HG03342 (cell line): ENCODE data around the gene SEMA3G.
A peak's percentile ranks its signal among the peaks of the same experiment; 100 is the strongest.

ENCODE experiments used
- ATAC-seq: cut with Tn5 transposase; IDR thresholded peaks from one replicate; pipeline ENCODE4 v1.9.1; 2021; ENCODE audit warnings: mild to moderate bottlenecking, moderate library complexity; ENCODE audit not compliant: unreplicated experiment

Gene SEMA3G

DNA sequence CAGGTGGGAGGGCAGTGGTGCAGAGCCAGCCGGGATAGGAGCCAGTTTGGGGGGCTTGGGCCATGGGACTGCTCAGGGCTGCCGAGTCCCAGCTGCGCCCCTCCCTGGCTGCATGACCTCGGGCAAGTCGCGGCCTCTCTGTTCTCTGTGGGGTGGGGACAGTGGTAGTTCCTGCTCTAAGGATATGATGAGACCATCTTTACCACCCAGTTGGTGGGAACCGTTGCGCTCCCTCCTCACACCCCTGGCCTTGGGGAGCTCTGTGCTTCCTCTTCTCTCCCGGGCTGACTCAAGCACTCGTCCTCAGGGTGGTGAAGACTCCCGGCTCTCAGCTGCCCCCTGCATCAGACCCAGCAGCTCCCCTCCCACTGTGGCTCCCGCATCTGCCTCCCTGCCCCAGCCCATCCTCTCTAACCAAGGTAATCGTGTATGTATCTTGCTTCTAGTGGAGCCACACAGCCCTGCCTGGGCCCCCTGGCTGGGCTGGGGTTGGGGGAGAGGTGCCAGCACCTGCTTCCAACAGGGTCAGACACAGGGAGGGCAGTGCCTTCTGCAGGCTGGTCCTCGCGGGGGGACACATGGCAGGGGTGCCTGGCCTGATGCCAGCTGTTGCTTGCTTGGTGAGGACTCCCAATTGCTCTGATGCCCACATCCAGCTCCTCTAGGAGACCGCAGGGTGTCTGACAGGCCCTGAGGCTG, 35.1 kb upstream of the SEMA3G start:
- ATAC-seq, result no peak

DNA sequence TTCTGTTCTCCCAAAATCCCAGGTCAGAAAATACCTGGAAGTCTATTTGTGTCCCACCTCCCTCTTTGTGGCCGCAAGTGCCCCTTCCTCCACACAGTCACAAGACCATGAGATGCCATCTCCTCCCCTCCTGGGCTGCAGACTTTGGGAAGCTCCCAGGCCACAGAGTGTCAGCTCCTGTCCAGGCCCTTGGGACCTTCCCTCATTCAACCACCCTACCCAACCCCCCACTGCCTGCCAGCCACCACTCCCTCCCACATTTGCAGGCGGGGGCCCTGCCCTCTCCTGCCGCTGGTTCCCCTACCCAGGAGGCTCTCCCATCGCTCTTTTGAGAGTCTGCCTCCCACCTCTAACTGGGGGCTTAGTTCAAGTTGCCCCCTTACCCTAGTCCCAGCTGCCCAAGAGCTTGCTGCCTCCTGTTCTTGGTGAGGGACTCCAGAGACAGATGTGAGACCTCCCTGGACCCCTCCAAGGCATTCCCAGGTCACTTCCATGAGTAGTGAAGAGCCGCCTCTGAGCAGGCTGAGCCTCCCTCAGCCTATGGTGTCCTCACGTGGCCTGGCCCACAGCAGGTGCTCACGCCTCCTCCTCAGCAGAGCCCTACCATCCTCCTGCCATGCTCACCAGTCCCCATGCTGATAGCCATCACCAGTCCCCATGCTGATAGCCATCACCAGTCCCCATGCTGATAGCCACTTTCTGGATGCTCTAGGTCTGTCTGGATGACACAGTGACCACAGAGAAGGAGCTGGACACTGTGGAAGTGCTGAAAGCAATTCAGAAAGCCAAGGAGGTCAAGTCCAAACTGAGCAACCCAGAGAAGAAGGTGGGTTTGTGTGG, 34.4 kb upstream of the SEMA3G start:
- no peak for ATAC-seq

DNA sequence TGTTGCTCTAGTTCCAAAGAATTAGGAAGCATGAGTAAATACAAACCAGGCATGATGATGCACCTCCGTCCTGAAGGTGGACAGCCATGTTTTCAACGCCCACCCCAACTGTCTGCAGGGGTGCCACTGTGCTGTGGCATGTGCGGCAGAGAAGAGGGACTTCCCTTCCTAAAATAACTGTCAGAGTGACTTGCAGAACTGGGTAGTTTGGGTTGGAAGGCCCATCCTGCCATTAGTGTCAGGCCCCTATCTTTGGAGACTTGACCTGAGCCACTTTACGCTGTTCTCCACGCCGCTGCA, 32.8 kb upstream of the SEMA3G start:
- ATAC-seq, result no peak

DNA sequence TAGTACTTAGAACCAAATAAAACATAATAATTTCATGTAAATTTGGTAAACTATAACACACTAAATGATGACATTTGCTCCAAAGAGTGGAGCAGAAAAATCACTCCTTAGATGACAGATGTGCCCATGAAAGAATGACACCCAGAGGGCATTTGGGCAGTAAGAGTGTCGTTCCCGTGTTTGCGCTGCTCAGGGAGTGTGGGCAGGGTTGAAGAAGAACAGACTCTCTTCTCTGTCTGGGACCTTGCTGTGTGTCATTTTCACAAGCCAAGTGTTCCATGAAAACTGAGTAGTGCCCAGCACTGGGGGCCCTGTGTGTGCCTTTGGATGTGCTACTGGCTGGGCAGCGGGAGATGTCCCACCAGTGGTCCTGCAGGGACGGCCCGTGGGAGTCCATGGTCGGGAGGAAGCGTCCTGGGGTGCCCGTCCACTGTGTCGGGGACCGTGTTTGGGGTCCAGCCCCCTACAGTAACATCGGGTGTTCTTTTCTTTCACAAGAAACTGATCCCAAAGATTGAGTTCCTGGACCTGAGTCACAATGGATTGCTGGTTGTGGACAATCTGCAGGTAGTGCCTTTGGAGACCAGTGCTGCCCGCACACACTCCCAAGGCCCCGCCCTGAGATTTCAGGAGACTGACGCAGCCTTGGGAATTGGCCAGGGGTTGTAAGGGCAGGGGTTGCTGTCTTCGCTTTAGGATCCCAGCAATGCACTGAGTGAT, 32.3 kb upstream of the SEMA3G start:
- no peak for ATAC-seq

DNA sequence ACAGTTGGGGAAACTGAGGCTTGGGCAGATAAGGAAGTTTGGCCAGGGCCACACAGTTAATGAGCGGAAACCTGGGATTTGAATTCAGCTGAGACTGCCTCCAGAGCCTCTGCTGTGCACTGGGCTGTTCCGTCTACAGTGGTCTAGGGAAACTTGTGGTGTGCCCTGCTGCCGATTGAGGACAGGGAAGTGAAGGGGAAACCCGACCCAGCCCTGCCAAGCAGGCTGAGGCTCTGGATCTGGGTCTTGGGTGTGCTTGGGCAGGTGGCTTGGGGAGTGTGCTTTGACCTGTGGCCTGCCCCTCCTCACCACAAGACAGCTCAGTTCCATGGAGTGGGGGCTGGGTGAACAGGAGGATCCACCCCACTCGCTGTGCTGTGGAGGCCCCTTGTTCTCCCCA, 28.1 kb upstream of the SEMA3G start:
- ATAC-seq, result no peak

DNA sequence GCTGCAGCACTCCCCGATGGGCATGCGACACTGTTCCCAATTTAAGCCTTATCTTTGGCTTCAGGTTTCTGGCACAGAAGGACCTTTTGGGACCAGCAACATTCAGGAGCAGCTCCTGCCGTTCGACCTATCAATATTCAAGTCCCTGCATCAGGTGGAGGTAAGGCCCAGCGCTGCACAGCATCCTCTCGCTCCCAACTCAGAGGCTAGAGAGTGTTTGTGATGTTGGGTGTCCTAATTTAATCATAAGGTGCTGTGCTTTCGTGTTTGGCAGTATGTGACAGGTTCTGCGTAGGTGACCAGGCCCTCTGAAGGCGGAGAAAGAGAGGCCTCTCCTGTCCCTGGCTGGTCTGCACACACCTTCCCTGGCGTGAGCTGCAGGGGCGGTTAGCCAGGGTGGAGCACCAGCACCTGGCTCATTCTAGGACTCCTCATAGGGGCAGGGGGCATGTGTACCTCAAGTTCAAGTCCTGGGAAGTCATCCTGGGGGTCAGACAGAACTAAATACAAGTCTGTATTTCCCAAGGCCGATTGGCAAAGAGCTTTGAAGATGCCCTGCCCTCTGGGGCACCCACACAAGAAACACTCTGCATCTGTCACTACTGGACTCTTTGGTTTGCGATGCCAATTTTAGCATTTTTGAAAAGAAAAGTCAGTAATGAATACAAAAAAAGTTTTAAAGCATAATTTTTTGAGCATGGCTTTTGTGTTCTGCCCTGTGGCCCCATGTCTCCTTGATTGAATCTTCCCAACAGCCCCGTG, 27.5 kb upstream of the SEMA3G start:
- ATAC-seq, result no peak

DNA sequence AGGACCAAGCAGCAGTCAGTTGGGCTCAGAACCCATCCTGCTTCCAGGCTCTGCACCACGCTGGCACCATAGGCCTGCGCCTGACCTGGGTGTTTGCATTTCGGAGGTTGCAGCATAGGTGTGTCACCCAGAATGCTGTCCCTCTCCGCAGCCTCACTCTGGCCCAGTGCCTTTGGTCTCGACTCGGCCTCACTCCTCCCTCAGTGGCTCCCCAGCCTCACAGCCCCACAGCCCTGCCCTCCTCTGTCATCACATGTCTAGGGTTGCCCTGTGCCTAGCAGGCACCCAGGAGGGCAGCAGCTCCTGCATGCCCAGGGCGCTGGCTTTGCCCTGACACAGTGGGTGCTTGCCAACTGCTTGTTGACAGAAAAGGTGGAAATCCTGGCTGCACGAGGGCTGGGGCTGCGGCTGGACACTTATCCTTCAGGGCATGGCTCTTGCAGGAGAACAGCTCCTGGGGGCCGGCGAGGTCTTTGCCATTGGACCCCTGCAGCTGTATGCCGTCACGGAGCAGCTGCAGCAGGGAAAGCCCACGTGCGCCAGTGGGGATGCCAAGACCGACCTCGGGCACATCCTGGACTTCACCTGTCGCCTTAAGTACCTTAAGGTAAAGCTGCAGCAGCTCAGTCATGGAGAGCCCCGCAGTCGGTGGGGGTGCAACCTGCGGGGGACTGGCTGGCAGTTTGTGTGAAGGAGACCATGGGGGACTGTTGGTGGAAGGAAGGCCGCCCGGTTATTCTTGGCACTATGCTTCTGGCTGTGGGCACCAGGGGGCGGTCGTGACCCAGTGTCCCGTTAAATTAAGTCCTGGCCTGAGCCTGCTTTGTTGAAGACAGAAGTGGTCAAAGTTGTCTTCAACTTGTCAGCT, 26.7 kb upstream of the SEMA3G start:
- ATAC-seq, result no peak

DNA sequence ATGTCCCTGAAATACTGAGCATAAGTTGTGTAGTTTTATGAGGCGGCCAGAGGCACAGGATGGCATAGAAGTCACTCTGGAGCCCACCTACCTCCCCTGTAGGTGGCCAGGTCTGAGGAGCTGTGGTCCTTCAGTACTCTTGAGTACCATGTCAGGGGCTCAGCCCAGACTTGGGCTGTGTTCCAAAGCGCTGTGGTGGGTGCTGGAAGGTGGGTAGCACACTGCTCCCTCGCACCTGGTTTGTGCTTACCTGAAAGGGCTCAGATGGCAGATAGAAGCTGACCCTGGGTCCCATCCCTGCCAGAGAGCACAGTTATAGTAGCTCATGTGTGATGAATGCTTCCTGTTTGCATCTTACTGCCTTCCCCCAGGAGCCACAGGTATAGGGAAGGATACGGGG, 26.0 kb upstream of the SEMA3G start:
- ATAC-seq, result no peak

DNA sequence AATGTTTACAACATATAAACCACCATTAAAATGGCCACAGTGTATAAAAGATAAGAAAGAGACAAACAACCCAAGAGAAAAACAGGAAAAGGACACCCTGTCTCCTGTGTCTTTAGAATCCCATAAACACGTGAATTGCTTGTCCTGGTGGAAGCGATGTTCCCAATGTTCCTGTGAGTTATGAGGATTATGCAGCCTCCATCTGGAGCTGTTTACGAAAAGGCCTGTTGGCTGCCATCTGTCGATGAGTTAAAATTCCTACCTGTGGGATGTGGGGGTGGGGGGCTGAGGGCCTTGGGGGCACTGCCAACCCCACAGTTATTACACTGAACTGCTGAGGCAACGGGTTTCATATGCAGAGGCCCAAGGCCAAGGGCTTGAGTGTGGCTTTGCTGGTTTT, 24.1 kb upstream of the SEMA3G start:
- ATAC-seq, result no peak

DNA sequence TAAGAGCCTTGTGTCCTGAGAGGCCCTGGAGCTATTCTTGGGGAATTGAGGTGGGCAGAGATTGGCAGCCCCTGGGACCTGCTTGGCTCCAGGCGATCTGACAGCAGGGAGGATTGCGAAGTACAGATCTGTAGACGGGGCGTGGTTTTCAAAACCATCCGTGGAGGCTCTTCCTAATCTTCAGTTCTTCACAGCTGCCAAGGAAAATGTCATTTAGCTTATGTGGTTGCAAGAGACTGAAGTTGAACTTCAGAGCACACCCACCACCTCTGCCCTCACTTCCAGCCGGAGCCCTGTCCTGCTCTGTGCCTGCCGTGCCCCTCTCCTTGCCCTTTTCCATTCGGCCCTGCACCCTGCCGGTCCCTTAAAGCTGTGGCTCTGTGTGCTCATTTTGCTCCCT, 23.4 kb upstream of the SEMA3G start:
- no peak for ATAC-seq

DNA sequence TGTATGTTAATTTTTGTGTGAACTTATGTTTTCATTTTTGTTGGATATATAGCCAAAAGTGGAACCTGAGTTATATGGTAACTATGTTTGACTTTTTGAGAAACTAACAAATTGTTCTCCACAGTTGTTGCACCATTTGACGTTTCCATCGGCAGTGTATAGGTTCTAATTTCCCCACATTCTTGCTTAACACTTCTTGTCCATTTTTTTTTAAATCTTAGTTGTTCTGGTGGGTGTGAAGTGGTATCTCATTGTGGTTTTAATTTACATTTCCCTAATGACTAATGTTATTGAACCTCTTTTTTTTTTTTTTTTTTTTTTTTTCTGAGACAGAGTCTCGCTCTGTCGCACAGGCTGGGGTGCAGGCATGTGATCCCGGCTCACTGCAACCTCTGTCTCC, 18.5 kb upstream of the SEMA3G start:
- no peak for ATAC-seq

DNA sequence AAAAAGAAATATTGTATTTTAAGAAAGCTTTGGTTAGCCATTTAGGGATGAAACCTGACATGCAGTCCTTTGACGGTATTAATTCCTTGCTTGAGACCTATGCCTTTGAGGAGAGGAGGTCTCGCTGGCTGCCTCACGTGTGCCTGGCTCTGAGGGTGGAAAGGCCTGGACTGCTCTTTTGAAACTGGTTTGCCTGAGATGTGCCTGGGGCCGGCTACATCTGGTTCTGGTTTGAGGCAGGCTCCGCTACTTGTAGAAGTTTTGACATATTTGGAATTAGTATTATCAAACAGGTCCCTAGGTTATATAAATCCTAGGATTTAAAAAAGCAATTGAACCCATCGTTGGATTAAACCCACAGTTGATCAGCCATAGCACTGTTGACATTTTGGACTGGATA, 17.0 kb upstream of the SEMA3G start:
- ATAC-seq, result no peak

DNA sequence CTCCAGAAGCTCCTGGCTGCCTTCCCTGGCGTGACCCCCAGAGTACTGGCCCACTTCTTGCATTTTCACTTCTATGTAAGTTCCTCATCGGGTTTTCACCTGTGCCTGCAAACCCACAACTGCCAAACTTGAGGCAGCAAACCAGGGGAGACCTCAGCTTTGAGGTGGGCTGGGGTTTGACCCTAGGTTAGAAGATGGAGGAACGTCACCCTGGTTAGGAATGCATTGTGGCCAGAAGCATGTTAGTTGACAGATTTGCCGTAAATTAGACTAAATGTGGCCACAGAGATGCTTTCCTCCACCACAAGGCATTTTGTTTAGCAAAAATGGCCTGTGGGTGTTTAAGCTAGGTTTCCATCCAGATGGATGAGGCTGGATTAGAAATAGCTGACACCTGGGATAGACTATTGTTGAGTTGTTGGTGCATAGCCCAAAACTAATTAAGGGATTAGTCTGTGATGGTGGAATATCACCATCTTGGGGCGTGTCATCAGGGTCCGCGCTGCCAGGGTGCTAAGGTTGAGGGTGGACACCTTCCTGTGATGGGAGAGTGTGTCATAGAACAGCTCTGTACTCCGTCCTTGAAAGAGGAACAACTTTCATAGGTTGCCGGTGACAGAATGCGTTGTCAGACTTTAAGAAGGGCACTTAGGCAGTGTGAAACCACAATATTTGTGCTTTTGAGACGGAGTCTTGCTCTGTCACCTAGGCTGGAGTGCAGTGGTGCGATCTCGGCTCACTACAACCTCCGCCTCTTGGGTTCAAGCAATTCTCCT, 14.1 kb upstream of the SEMA3G start:
- ATAC-seq, result no peak

DNA sequence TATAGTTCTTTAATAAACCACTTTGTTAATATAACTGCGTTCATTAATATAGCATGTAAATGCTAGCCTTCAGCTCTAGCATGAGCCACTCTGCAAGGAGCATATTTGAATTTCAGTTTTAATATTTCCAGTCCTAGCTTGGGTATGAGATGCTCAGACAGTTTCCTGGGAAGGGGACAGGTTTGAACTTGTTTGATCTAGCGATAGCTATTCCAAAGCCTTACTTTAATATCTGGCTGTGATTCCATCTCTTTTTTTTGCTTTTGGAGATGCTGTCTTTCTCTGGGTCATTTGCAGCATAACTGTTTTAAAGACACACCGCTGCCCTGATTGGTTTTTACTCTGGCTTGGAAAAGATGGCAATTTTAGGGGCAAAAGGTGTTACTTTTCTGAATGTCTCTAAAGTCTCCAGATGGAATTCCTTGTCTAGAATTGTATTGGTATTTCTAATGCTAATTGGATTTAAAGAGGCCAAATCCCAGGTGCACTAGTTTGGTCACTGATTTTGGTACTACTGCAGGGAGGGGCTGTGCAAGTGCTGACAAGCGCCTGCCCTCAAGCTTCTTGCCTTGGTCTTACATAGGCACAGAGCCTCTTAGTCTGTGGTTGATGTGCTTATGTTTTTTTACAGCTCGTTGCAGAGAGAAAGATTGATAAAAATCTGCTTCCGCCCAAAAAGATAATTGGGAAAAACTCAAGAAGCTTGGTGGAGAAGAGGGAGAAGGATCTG, 13.3 kb upstream of the SEMA3G start:
- no peak for ATAC-seq

DNA sequence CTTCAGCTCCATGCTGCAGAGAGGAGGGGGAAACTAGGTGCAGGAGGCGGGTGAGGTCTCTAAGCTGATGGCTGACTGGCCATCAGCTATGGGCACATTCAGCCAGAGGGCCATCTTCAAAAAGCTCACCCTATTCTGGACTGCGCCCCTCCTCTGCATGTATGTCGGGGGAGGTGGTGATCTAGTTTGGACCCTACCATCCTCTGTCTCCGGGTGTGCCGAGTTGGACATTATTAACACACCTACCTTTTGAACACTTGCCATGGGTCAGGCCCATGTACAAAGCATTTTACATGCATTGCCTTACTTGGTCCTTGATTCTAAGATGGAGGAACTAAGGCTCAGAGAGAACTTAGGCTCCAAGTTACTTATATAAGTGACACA, 11.9 kb upstream of the SEMA3G start:
- no peak for ATAC-seq

DNA sequence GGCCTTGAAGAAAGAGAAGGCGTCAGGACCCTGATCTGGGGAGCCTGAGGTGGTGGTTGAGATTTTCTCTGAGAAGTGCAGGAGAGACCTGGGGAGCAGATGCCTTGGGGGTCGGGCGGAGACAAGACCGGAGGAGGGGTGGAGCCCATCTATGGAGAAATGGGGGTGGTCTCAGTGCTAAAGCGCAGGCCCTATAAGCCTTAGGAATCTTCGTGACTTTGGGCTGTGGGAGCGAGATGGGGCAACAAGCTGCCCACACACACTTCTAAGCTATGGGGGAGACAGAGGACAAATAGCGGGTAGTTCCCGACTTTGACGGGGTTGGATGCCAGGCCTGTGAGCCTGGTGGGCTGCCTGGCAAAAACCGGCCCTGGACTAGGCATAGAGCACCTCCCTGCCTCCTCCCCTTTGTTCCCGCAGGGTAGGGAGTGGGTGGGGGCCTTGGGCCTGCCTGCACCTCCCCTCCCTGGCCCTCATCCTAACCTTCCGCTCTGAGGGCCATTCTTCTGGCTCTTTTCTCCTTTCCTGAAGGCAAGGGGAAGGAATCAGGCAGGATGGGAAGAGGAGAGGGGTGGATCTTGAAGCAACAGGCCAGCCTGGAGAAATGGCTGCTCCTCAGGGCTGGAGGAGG, 11.4 kb upstream of the SEMA3G start:
- no peak for ATAC-seq

DNA sequence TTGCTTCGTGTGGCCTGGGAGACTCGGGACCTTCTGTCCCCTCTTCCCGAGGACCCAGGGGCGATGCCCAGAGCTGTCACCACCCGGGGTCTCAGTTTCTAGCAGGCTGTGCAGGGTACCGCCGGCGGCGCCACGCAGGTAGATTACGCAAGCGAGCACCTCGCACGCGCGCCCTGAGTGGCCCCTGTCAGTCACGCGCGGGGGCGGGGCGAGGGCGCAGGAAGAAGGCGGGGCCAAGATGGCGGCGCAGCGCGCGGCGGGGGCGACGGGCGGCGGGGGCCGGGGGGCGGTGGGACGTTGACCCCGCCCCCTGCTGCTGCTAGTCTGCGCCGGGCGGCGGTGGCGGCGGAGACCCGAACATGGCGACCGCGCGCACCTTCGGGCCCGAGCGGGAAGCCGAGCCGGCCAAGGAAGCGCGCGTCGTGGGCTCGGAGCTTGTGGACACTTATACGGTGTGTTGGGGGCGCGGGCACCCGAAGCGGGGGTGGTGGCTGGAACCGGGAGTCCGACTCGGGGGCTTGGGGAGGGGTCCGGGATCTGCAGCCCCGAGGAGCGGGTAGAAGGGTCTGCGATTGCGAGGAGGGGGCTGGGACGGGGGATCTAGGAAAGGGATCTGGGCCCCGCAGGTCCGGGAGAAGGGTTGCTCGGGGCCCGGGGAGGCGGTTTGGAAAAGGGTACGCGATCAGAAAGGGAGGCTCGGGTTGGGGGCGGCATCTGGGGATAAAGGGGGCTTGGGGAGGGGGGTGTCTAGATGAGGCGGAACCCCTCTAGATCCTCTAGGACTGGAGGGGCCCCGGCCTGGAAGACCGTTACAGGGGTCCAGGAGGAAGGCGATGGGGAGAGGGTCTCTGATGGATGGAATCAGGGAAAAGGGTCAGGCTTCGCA, 10.6 kb upstream of the SEMA3G start, which contains the start of gene NISCH:
Gene NISCH (plus strand): TSS at position 322 of the 886 bp plus-strand sequence. CDS start 38 bp downstream, at position 360.
- ATAC-seq, result peak; percentile 81

DNA sequence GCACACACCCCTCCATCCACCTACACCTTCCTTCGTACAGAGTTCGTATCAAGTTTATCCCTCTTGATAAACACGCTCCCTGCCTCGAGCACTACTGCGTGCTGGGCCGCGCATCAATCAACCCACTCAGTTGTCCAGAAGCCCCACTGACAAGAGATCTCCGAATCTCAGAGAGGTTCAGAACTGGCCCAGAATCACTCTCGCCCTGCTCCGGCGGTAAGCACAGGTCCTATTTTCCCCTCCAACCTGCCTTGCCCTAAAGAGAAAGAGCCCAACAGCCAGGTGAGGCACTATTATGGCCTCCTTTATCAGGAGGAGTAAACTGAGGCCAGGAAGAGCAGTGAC, 10.0 kb upstream of the SEMA3G start:
- ATAC-seq, result peak; percentile 7
